Keratinocyte (primary cell): ENCODE data around the gene PLEKHA6. TPM values are rescaled to one million over a fixed set of nuclear protein-coding genes. Genes with fewer than 3 reads are reported as not detected.

Experiments
- DNase-seq: peaks from one replicate; pipeline ENCODE4 v3.0.0-alpha.2; 2011; ENCODE audit warnings: low read depth, missing footprints, low spot score
- FAIRE-seq: peaks from 2 replicates; lab custom pipeline; 2011; peaks lifted over from hg19 to GRCh38; lab: Jason Lieb, UNC
- H2AFZ ChIP-seq: 2 replicates; pipeline ENCODE4 v1.6.0; 2012; ENCODE audit warnings: low read length, control low read depth, inconsistent platforms; ENCODE audit not compliant: control insufficient read depth
- H3K27ac ChIP-seq: 2 replicates; pipeline ENCODE4 v1.5.1; 2011; ENCODE audit warnings: low read length; ENCODE audit not compliant: control insufficient read depth, insufficient read depth
- H3K27me3 ChIP-seq: 3 replicates; pipeline ENCODE4 v1.6.0; 2011; ENCODE audit warnings: low read length; ENCODE audit not compliant: control insufficient read depth, insufficient read depth; ENCODE audit errors: extremely low read depth
- H3K36me3 ChIP-seq, 2 experiments: 2 replicates in 1 of 2; 3 replicates in 1 of 2; pipeline ENCODE4 v1.5.1; 2011; ENCODE audit warnings: low read length in 2 of 2, mild to moderate bottlenecking in 1 of 2; ENCODE audit not compliant: control insufficient read depth in 2 of 2, insufficient read depth in 2 of 2; ENCODE audit errors: extremely low read depth in 1 of 2
- H3K4me1 ChIP-seq: 3 replicates; pipeline ENCODE4 v1.5.1; 2011; ENCODE audit warnings: low read length; ENCODE audit not compliant: control insufficient read depth, insufficient read depth; ENCODE audit errors: extremely low read depth
- H3K4me2 ChIP-seq: 3 replicates; pipeline ENCODE4 v1.6.0; 2011; ENCODE audit warnings: low read depth, low read length; ENCODE audit not compliant: control insufficient read depth, insufficient read depth; ENCODE audit errors: extremely low read depth
- H3K4me3 ChIP-seq, 3 experiments: fragments of 200-600 bp in 1 of 3; sonication (generic) in 1 of 3; 2 replicates in 2 of 3; 3 replicates in 1 of 3; pipeline ENCODE4 v1.5.1; 2011 to 2016; ENCODE audit warnings: low read length in 3 of 3, mild to moderate bottlenecking in 3 of 3, control low read depth in 2 of 3, inconsistent platforms in 1 of 3, low read depth in 1 of 3, mixed read lengths in 1 of 3, mixed run types in 1 of 3, moderate library complexity in 1 of 3; ENCODE audit not compliant: control insufficient read depth in 2 of 3, insufficient read depth in 2 of 3; ENCODE audit errors: extremely low read depth in 1 of 3
- H3K79me2 ChIP-seq: 2 replicates; pipeline ENCODE4 v1.6.0; 2012; ENCODE audit warnings: low read length; ENCODE audit not compliant: control insufficient read depth, insufficient read depth
- H3K9ac ChIP-seq: 3 replicates; pipeline ENCODE4 v1.6.0; 2011; ENCODE audit warnings: low read length; ENCODE audit not compliant: control insufficient read depth, insufficient read depth; ENCODE audit errors: extremely low read depth
- H3K9me1 ChIP-seq: 3 replicates; pipeline ENCODE4 v1.6.0; 2011; ENCODE audit warnings: low read length; ENCODE audit not compliant: control insufficient read depth, insufficient read depth; ENCODE audit errors: extremely low read depth
- H3K9me3 ChIP-seq: 2 replicates; pipeline ENCODE4 v1.5.1; 2012; ENCODE audit warnings: low read depth, low read length; ENCODE audit not compliant: control insufficient read depth
- H4K20me1 ChIP-seq: 3 replicates; pipeline ENCODE4 v1.6.0; 2011; ENCODE audit warnings: low read length; ENCODE audit not compliant: control insufficient read depth, insufficient read depth; ENCODE audit errors: extremely low read depth
- EZH2 ChIP-seq: IDR thresholded peaks from one replicate; pipeline ENCODE4 v1.6.1; 2012; ENCODE audit warnings: inconsistent platforms, mild to moderate bottlenecking, low read length, moderate library complexity
- dilution Hi-C: fragments of 300-500 bp; cut with MboI; formaldehyde crosslinking; loops from one replicate; pipeline ENCODE4 v1.7.0; 2020; ENCODE audit warnings: low sequenced_read_pairs; ENCODE audit not compliant: extremely low pct_ligation_motif_present
- polyA plus RNA-seq, 5 experiments: library from polyadenylated mRNA; depleted of rRNA in 3 of 5; stranded (reverse) in 3 of 5; stranded (forward) in 1 of 5; unstranded in 1 of 5; fragments of >200 nt; gene quantifications; 1 replicate in 1 of 5; 2 replicates in 3 of 5; 3 replicates in 1 of 5; pipeline versions ENCODE4 v1.2.1 to v1.2.3, GENCODE V29; 2011 to 2012; ENCODE audit warnings: missing spikeins in 2 of 5, low read depth in 1 of 5, low replicate concordance in 1 of 5
- TF ChIP-seq, protein P1 (sequence below), 3 experiments: IDR thresholded peaks in 1 of 3; conservative IDR thresholded peaks in 1 of 3; optimal IDR thresholded peaks in 1 of 3; 2 replicates in 2 of 3; 3 replicates in 1 of 3; pipeline versions ENCODE3 to v1.5.1; 2011; ENCODE audit warnings: low read length in 3 of 3, mild to moderate bottlenecking in 3 of 3, moderate library complexity in 2 of 3, control low read depth in 1 of 3, inconsistent platforms in 1 of 3; ENCODE audit not compliant: insufficient read depth in 2 of 3; ENCODE audit errors: extremely low read depth in 1 of 3

The PLEKHA6 gene
- polyA plus RNA-seq, 1 donor (not counting 4 experiments of a cell fraction or from before 2014, with no cell fraction given), result 1.5 TPM

DNA sequence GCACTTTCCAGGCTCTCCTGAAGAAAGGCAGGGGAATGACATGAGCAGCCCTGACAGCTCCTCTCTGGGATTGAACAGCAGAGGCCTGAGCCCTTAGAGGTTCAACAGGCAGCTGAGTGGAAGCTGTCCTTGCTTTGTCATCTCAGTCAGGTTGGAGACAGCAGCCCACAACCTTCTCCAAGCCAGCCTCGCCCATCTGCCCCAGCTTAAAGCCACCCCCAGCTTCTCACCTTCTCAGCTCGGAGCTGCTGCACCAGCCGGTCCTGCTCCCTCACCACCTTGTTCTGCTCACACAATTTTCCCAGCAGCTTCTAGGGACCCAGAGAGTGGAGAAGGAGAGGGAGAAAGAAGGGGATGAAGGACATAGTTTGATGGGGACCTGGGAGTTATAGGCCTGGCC, 110.8 kb downstream of the PLEKHA6 start:
- H2AFZ ChIP-seq, result no peak overlapping the region

GRCh38 chr1:204246876-204247275, 112.9 kb downstream of the PLEKHA6 start:
- DNase-seq (no peak), FAIRE-seq (no peak)
- H2AFZ ChIP-seq, result no peak overlapping the region
- no peak overlapping the region for H3K4me3 ChIP-seq
- TF ChIP-seq EZH2, result no peak
- TF ChIP-seq, protein P1, sequence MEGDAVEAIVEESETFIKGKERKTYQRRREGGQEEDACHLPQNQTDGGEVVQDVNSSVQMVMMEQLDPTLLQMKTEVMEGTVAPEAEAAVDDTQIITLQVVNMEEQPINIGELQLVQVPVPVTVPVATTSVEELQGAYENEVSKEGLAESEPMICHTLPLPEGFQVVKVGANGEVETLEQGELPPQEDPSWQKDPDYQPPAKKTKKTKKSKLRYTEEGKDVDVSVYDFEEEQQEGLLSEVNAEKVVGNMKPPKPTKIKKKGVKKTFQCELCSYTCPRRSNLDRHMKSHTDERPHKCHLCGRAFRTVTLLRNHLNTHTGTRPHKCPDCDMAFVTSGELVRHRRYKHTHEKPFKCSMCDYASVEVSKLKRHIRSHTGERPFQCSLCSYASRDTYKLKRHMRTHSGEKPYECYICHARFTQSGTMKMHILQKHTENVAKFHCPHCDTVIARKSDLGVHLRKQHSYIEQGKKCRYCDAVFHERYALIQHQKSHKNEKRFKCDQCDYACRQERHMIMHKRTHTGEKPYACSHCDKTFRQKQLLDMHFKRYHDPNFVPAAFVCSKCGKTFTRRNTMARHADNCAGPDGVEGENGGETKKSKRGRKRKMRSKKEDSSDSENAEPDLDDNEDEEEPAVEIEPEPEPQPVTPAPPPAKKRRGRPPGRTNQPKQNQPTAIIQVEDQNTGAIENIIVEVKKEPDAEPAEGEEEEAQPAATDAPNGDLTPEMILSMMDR (optimal IDR thresholded peaks at IDR 0.05 in 1 of 3, IDR thresholded peaks at IDR 0.05 in 1 of 3, conservative IDR thresholded peaks at IDR 0.05 in 1 of 3; ENCODE audit: extremely low read depth in 1 of 3, insufficient read depth in 2 of 3, low read length in 3 of 3), result no peak
- no peak overlapping the region for H3K4me2 ChIP-seq
- H3K27ac ChIP-seq, result no peak overlapping the region
- no peak overlapping the region for H3K9ac ChIP-seq
- no peaks in the 10 kb centered on the region for H3K4me1 ChIP-seq
- dilution Hi-C loops, result no loop called here
- no peaks in the 10 kb centered on the region for H3K27me3 ChIP-seq
- no peaks in the 10 kb centered on the region for H3K9me3 ChIP-seq
- H3K36me3 ChIP-seq, result peaks cover 0 to 6% of the 10 kb centered on the region in 2 experiments
- H4K20me1 ChIP-seq, result no peaks in the 10 kb centered on the region
- H3K9me1 ChIP-seq, result no peaks in the 10 kb centered on the region
- H3K79me2 ChIP-seq, result no peaks in the 10 kb centered on the region

More for the DNA sequence above, 110.8 kb downstream of the PLEKHA6 start:
- Histone ChIP-seq H3K4me3 (no peak overlapping the region), H3K9ac (no peak overlapping the region), H3K9me3 (no peaks in the 10 kb centered on the region), H3K4me2 (no peak overlapping the region), H3K4me1 (no peaks in the 10 kb centered on the region), H3K36me3 (peaks cover 0 to 6% of the 10 kb centered on the region in 2 experiments), H3K27ac (no peak overlapping the region), H3K9me1 (no peaks in the 10 kb centered on the region), H3K79me2 (no peaks in the 10 kb centered on the region), H3K27me3 (no peaks in the 10 kb centered on the region), H4K20me1 (no peaks in the 10 kb centered on the region)
- dilution Hi-C loops, result no loop called here
- no peak for DNase-seq
- FAIRE-seq, result no peak
- TF ChIP-seq EZH2, result no peak
- TF ChIP-seq, protein P1 (optimal IDR thresholded peaks at IDR 0.05 in 1 of 3, IDR thresholded peaks at IDR 0.05 in 1 of 3, conservative IDR thresholded peaks at IDR 0.05 in 1 of 3; ENCODE audit: extremely low read depth in 1 of 3, insufficient read depth in 2 of 3, low read length in 3 of 3), result no peak
